IMR-90 (cell line): ENCODE measurements around the gene UPF1. TPM values are rescaled to one million over a fixed set of nuclear protein-coding genes. Genes with fewer than 3 reads are reported as not detected.
A peak's percentile ranks its signal among the peaks of the same experiment; 100 is the strongest.

ENCODE experiments used
- ATAC-seq: fragments of 200-7000 bp; cut with Tn5 transposase; 2 replicates; pipeline ENCODE4 v1.9.1; 2020; ENCODE audit warnings: low read depth, mild to moderate bottlenecking, moderate library complexity
- BruUV-seq: library from RNA; stranded (reverse); fragments of 400-500 nt; replicated peaks from 2 replicates; lab custom pipeline; 2021; lab: Mats Ljungman, UMichigan
- CTCF ChIA-PET: fragments of 300-600 bp; formaldehyde crosslinking; extraction: SDS; loops from one replicate; lab custom pipeline; 2021; ENCODE audit warnings: antibody characterized with exemption; lab: Yijun Ruan, JAX
- POLR2A ChIA-PET: fragments of 300-600 bp; sonication (Branson Sonifier 250); formaldehyde crosslinking; loops from one replicate; lab custom pipeline; 2022; ENCODE audit warnings: antibody characterized with exemption; ENCODE audit not compliant: unreplicated experiment; lab: Charles Lee
- DNase-seq: peaks from one replicate; pipeline ENCODE4 v3.0.0; 2013
- H2AFZ ChIP-seq: replicated peaks from 2 replicates; pipeline ENCODE3; 2013; ENCODE audit warnings: low read length, mild to moderate bottlenecking; ENCODE audit not compliant: poor library complexity
- H2AK5ac ChIP-seq: 2 replicates; pipeline ENCODE4 v1.6.1; 2013; ENCODE audit warnings: low read depth, low read length, inconsistent platforms
- H2AK9ac ChIP-seq: replicated peaks from 2 replicates; pipeline ENCODE3; 2013; ENCODE audit warnings: mild to moderate bottlenecking, low read depth, low read length, moderate library complexity; ENCODE audit not compliant: poor library complexity
- H2BK120ac ChIP-seq: 2 replicates; pipeline ENCODE4 v1.6.1; 2013; ENCODE audit warnings: low read depth, low read length, inconsistent platforms
- H2BK15ac ChIP-seq: 3 replicates; pipeline ENCODE4 v1.6.1; 2013; ENCODE audit warnings: low read depth, low read length, inconsistent platforms
- H2BK20ac ChIP-seq: 2 replicates; pipeline ENCODE4 v1.6.1; 2013; ENCODE audit warnings: low read depth, mild to moderate bottlenecking, inconsistent platforms, low read length, moderate library complexity
- H2BK5ac ChIP-seq: 2 replicates; pipeline ENCODE4 v1.6.1; 2013; ENCODE audit warnings: mild to moderate bottlenecking, low read depth, low read length, inconsistent platforms; ENCODE audit not compliant: poor library complexity, severe bottlenecking
- H3K14ac ChIP-seq: replicated peaks from 2 replicates; pipeline ENCODE4 v1.6.1; 2013; ENCODE audit warnings: low read depth, low read length, inconsistent platforms
- H3K18ac ChIP-seq: 2 replicates; pipeline ENCODE4 v1.6.1; 2013; ENCODE audit warnings: low read depth, low read length, control low read depth
- H3K23ac ChIP-seq: 2 replicates; pipeline ENCODE4 v1.6.1; 2013; ENCODE audit warnings: low read depth, low read length, inconsistent platforms
- H3K27ac ChIP-seq: 2 replicates; pipeline ENCODE4 v1.5.1; 2013; ENCODE audit warnings: mild to moderate bottlenecking, control low read depth, low read length; ENCODE audit not compliant: insufficient read depth
- H3K27me3 ChIP-seq: 2 replicates; pipeline ENCODE4 v1.6.1; 2013; ENCODE audit warnings: low read length; ENCODE audit not compliant: control insufficient read depth, insufficient read depth
- H3K36me3 ChIP-seq: 2 replicates; pipeline ENCODE4 v1.6.1; 2013; ENCODE audit warnings: low read length, mixed read lengths; ENCODE audit not compliant: control insufficient read depth, insufficient read depth
- H3K4ac ChIP-seq: 2 replicates; pipeline ENCODE4 v1.6.1; 2013; ENCODE audit warnings: low read depth, low read length, inconsistent platforms
- H3K4me1 ChIP-seq: 2 replicates; pipeline ENCODE4 v1.6.1; 2013; ENCODE audit warnings: low read length, mixed read lengths; ENCODE audit not compliant: control insufficient read depth, insufficient read depth
- H3K4me2 ChIP-seq: 2 replicates; pipeline ENCODE4 v1.6.1; 2013; ENCODE audit warnings: low read depth, mild to moderate bottlenecking, control low read depth, low read length, moderate library complexity
- H3K4me3 ChIP-seq: 2 replicates; pipeline ENCODE4 v1.5.1; 2013; ENCODE audit warnings: low read depth, mild to moderate bottlenecking, control low read depth, low read length, moderate library complexity; ENCODE audit not compliant: insufficient read depth
- H3K56ac ChIP-seq: 2 replicates; pipeline ENCODE4 v1.6.1; 2013; ENCODE audit warnings: low read length, inconsistent platforms; ENCODE audit not compliant: insufficient read depth; ENCODE audit errors: extremely low read depth
- H3K79me1 ChIP-seq, 2 experiments: 2 replicates each; pipeline ENCODE4 v1.6.1; 2013; ENCODE audit warnings: low read length in 2 of 2, inconsistent platforms in 1 of 2, low read depth in 1 of 2
- H3K9ac ChIP-seq: 2 replicates; pipeline ENCODE4 v1.6.1; 2013; ENCODE audit warnings: low read depth, low read length, control low read depth
- H3K9me1 ChIP-seq: 2 replicates; pipeline ENCODE4 v1.6.1; 2013; ENCODE audit warnings: low read length, inconsistent platforms; ENCODE audit not compliant: insufficient read depth
- H3K9me3 ChIP-seq: 2 replicates; pipeline ENCODE4 v1.6.1; 2013; ENCODE audit warnings: low read length; ENCODE audit not compliant: control insufficient read depth, insufficient read depth
- H4K20me1 ChIP-seq: 2 replicates; pipeline ENCODE4 v1.6.1; 2013; ENCODE audit warnings: low read length, inconsistent platforms; ENCODE audit not compliant: insufficient read depth
- H4K5ac ChIP-seq: 2 replicates; pipeline ENCODE4 v1.6.1; 2013; ENCODE audit warnings: mild to moderate bottlenecking, low read depth, low read length, control low read depth
- H4K8ac ChIP-seq, 2 experiments: 2 replicates each; pipeline ENCODE4 v1.6.1; 2013; ENCODE audit warnings: low read depth in 2 of 2, low read length in 2 of 2, control low read depth in 1 of 2, inconsistent platforms in 1 of 2
- H4K91ac ChIP-seq: 2 replicates; pipeline ENCODE4 v1.6.1; 2013; ENCODE audit warnings: low read depth, low read length, inconsistent platforms; ENCODE audit not compliant: insufficient read depth
- BHLHE40 ChIP-seq: fragments of 150-350 bp; IDR thresholded peaks from 2 replicates; pipeline ENCODE4 v1.6.1; 2016; ENCODE audit warnings: mild to moderate bottlenecking, low read depth, low read length
- CHD1 ChIP-seq: IDR thresholded peaks from 2 replicates; pipeline ENCODE4 v1.6.1; 2012; ENCODE audit warnings: low read depth, low read length, improper control_type of control experiment
- CTCF ChIP-seq: conservative IDR thresholded peaks from 2 replicates; pipeline ENCODE4 v1.5.1; 2012; ENCODE audit warnings: mild to moderate bottlenecking, low read depth, low read length, improper control_type of control experiment
- NFE2L2 ChIP-seq: fragments of 150-350 bp; IDR thresholded peaks from 2 replicates; pipeline ENCODE4 v1.6.1; 2016; ENCODE audit warnings: low read depth, mild to moderate bottlenecking, low read length
- POLR2A ChIP-seq: IDR thresholded peaks from 2 replicates; pipeline ENCODE4 v1.6.1; 2012; ENCODE audit warnings: mild to moderate bottlenecking, low read depth, low read length
- RCOR1 ChIP-seq: IDR thresholded peaks from 2 replicates; pipeline ENCODE4 v1.6.1; 2012; ENCODE audit warnings: mild to moderate bottlenecking, low read length, improper control_type of control experiment; ENCODE audit not compliant: insufficient replicate concordance
- RFX5 ChIP-seq: IDR thresholded peaks from 2 replicates; pipeline ENCODE4 v1.8.0; 2012; ENCODE audit warnings: low read depth, mild to moderate bottlenecking, low read length, moderate library complexity
- SMC3 ChIP-seq: fragments of 150-350 bp; IDR thresholded peaks from 2 replicates; pipeline ENCODE4 v1.6.1; 2016; ENCODE audit warnings: low read depth, mild to moderate bottlenecking, antibody characterized with exemption, low read length, moderate library complexity
- USF2 ChIP-seq: fragments of 150-350 bp; IDR thresholded peaks from 2 replicates; pipeline ENCODE4 v1.6.1; 2017; ENCODE audit warnings: mild to moderate bottlenecking, antibody characterized with exemption, low read length, low read depth
- WGBS, 2 experiments: methylation state at CpG; one replicate each; pipeline versions ENCODE4 v1.1.5 to v1.1.7; 2013; ENCODE audit warnings: missing lambda C conversion rate in 2 of 2; ENCODE audit not compliant: insufficient read length in 1 of 2; ENCODE audit errors: extremely low coverage in 2 of 2; 5-methylcytosine and 5-hydroxymethylcytosine counted together
- dilution Hi-C: fragments of 300-500 bp; cut with HindIII; formaldehyde crosslinking; loops from one replicate; pipeline ENCODE4 v1.14.3; 2018; ENCODE audit warnings: low sequenced_read_pairs; ENCODE audit not compliant: unreplicated experiment
- in situ Hi-C: fragments of 300-500 bp; cut with MboI; formaldehyde crosslinking; loops from 3 replicates; pipeline ENCODE4 v1.14.3; 2019; ENCODE audit warnings: low sequenced_read_pairs, inconsistent platforms, mixed read lengths
- intact Hi-C: fragments of 100-400 bp; cut with micrococcal nuclease; formaldehyde crosslinking; loops from 2 replicates; pipeline ENCODE4 v1.10.0; 2022
- polyA plus RNA-seq, 3 experiments: library from polyadenylated mRNA; depleted of rRNA; stranded (reverse); fragments of >200 nt; gene quantifications; 2 replicates each; pipeline ENCODE4 v1.2.3, GENCODE V29; 2012; ENCODE audit warnings: low replicate concordance in 1 of 3
- total RNA-seq: library from RNA; depleted of rRNA; stranded (reverse); fragments of >200 nt; gene quantifications from 2 replicates; pipeline ENCODE4 v1.2.3, GENCODE V29; 2012

The UPF1 gene
- total and polyA plus RNA-seq, 2 of the 4 experiments (the other 2 are of a cell fraction) = 31.2 to 50.3 TPM

GRCh38 chr19:18867751-18868150 is 36.0 kb downstream of the UPF1 start:
- H2BK5ac ChIP-seq = no peak overlapping the region
- no TSS peak for BruUV-seq
- H3K4me1 ChIP-seq = no peaks in the 10 kb centered on the region
- no peak overlapping the region for H4K5ac ChIP-seq
- H3K27me3 ChIP-seq = no peaks in the 10 kb centered on the region
- peaks cover 8% of the 10 kb centered on the region for H4K20me1 ChIP-seq
- TF ChIP-seq SMC3 (no peak), POLR2A (no peak), NFE2L2 (no peak), CTCF (no peak), BHLHE40 (no peak), RCOR1 (no peak), RFX5 (no peak), CHD1 (no peak), USF2 (no peak)
- H3K23ac ChIP-seq = no peak overlapping the region
- no peak overlapping the region for H2BK15ac ChIP-seq
- H3K4ac ChIP-seq = no peak overlapping the region
- no peaks in the 10 kb centered on the region for H3K9me3 ChIP-seq
- no peaks in the 10 kb centered on the region for H3K9me1 ChIP-seq
- H3K4me2 ChIP-seq = no peak overlapping the region
- no peak overlapping the region for H2AK5ac ChIP-seq
- no peak overlapping the region for H2BK20ac ChIP-seq
- H4K8ac ChIP-seq = no peak overlapping the region
- intact Hi-C loops (no loop called here), dilution Hi-C loops (no loop called here), in situ Hi-C loops (no loop called here)
- H3K18ac ChIP-seq = no peak overlapping the region
- 95% methylated on average over 13 of the region's 23 CpGs; no CpG with 5 or more reads in 1 of the 2 experiments for WGBS, 2 experiments
- H3K56ac ChIP-seq = no peak overlapping the region
- DNase-seq (no peak), ATAC-seq (no peak)
- peaks cover 45% of the 10 kb centered on the region for H3K36me3 ChIP-seq
- peaks cover 2 to 6% of the 10 kb centered on the region in 2 experiments; a peak in 2 of 4 replicates for H3K79me1 ChIP-seq
- no peak overlapping the region for H3K14ac ChIP-seq
- no peak overlapping the region for H4K91ac ChIP-seq
- no peak overlapping the region for H2BK120ac ChIP-seq
- H3K27ac ChIP-seq = no peak overlapping the region
- no peak overlapping the region for H3K4me3 ChIP-seq
- CTCF ChIA-PET = interaction anchor here (1.1 kb wide), 1 partner anchor 28 kb away, joined by 3 read pairs; the partner anchor contains the start of gene CERS1
- POLR2A ChIA-PET = no interaction called here
- H2AK9ac ChIP-seq = peak overlapping the region; percentile 35
- no peak overlapping the region for H3K9ac ChIP-seq
- H2AFZ ChIP-seq = no peak overlapping the region
